Fibroblast of skin of abdomen (primary cell): ENCODE data around the gene GNAS-AS1.

Source experiments
- DNase-seq: peaks from one replicate; pipeline ENCODE4 v3.0.0-alpha.2; 2013

Gene GNAS-AS1

DNA sequence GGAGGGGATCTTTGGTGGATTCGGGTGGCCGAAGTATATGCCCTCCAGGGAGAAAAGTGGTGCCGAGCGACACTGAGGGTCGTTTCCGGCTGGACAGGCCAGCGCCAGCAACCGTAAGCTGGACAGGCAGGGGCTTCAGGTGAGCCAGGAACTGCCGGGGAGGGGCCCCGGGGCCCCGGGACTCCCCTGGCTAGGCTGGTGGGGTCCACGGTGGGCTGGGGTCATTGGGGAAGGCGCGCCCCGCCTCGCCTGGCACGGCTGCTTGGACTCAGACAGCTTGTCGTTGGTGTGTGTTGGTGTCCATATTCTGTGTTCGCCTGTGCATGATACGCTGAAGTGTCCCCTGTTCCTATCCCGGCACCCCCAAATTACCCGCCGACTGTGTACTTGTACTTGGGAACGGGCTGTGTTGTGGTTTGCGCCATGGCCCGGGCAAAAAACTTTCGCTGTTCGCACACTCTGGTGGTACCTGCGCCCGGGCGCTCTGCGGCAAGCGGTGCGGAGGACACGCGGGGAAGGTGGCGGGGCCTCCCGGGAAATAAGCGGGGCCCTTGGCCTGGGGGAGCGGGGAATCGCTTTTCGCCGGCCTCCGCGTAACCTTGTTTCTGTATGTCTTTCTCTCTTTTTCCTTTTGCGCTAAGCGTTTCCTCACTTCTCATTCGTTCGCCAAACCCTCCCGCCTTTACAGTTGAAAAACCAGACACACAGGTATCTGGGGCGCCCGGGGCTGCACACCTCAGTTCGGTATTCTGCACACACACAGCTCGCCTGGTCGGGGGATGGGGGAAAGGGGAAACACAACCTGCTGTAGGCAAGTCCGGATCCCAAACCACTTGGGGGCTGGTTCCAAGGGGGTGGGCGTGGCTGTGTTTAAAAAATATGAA lies 5.0 kb upstream of the GNAS-AS1 start:
- DNase-seq, result no peak

DNA sequence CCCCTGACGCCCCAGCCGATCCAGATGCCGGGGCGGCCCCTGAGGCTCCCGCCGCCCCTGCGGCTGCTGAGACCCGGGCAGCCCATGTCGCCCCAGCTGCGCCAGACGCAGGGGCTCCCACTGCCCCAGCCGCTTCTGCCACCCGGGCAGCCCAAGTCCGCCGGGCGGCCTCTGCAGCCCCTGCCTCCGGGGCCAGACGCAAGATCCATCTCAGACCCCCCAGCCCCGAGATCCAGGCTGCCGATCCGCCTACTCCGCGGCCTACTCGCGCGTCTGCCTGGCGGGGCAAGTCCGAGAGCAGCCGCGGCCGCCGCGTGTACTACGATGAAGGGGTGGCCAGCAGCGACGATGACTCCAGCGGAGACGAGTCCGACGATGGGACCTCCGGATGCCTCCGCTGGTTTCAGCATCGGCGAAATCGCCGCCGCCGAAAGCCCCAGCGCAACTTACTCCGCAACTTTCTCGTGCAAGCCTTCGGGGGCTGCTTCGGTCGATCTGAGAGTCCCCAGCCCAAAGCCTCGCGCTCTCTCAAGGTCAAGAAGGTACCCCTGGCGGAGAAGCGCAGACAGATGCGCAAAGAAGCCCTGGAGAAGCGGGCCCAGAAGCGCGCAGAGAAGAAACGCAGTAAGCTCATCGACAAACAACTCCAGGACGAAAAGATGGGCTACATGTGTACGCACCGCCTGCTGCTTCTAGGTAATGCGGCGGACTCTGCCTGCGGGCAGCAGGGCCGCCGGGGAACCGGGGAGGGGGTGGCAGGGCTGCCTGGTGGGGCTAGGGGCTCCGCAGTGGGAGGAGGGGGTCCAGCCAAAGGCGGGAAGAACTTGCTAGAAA lies 4.2 kb upstream of the GNAS-AS1 start:
- no peak for DNase-seq

DNA sequence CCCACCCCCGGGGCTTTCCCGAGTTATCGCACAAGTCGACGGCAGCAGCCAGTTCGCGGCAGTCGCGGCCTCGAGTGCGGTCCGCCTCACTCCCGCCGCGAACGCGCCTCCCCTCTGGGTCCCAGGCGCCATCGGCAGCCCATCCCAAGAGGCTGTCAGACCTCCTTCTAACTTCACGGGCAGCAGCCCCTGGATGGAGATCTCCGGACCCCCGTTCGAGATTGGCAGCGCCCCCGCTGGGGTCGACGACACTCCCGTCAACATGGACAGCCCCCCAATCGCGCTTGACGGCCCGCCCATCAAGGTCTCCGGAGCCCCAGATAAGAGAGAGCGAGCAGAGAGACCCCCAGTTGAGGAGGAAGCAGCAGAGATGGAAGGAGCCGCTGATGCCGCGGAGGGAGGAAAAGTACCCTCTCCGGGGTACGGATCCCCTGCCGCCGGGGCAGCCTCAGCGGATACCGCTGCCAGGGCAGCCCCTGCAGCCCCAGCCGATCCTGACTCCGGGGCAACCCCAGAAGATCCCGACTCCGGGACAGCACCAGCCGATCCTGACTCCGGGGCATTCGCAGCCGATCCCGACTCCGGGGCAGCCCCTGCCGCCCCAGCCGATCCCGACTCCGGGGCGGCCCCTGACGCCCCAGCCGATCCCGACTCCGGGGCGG lies 3.4 kb upstream of the GNAS-AS1 start:
- no peak for DNase-seq

DNA sequence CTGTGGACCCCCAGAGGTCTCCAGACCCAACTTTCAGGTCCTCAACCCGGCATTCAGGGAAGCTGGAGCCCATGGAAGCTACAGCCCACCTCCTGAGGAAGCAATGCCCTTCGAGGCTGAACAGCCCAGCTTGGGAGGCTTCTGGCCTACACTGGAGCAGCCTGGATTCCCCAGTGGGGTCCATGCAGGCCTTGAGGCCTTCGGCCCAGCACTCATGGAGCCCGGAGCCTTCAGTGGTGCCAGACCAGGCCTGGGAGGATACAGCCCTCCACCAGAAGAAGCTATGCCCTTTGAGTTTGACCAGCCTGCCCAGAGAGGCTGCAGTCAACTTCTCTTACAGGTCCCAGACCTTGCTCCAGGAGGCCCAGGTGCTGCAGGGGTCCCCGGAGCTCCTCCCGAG lies 2.8 kb upstream of the GNAS-AS1 start:
- DNase-seq, result no peak

DNA sequence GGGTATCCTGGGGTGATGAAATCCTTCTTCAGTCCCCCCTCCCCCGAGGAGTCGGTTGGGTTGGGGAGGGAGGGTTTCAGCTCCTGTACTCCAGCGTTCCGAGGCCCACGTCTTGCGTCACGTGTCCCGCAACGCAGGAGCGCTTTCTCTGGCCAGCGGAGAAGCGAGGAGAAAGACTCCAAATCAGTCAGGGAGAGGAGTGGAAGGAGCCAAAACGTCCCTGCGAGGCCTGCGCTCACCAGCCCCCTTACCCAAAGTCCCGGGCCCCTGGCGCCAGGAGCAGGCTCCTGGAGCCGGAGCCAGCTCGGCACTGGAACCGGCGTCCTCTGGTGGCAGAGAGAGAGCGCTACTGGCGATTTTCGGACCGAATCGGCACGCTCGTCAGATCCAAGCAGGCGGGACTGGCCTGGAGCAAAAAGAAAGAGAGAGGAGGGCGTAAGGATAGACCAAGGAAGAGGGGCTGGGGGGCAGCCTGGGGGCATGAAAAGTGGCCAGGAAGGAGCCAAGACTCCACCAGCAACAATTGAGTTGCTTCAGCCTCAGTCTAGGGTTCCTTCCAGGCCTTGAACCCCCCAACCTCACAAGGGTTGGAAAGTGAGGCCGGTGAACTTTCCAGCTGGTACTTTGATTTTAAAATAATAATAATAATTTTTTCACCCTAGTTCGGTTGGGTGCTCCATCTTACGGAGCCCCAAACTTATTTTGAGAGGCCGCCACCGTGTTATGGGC lies 2.0 kb upstream of the GNAS-AS1 start, which contains the start of gene GNAS:
TSS of gene GNAS (plus strand) at position 174 of the 729 bp plus-strand sequence.
- DNase-seq, result peak; percentile 51

DNA sequence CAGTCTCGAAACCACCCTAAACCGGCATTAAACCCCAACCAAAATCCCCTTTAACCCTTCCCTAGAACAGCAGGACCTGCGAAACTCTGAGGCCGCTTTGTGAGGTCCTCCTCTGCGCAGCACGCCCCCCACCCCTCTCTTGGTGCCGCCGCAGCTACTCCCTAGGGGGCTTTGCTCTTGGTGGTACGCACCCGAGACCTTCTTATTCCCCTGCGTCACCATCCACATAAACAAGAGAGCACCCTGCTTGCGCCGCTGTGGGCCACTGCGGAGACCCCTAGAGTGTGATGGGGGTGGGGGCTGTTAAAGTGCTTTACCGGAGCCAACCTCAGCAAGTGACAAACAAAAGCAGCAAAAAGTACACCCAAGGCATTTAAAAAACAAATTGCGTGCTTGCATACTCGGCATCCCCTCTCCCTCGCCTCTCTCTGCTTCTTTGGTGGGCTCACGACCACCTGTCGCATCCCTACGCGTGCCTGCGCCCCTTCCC lies 1.3 kb upstream of the GNAS-AS1 start:
- no peak for DNase-seq

DNA sequence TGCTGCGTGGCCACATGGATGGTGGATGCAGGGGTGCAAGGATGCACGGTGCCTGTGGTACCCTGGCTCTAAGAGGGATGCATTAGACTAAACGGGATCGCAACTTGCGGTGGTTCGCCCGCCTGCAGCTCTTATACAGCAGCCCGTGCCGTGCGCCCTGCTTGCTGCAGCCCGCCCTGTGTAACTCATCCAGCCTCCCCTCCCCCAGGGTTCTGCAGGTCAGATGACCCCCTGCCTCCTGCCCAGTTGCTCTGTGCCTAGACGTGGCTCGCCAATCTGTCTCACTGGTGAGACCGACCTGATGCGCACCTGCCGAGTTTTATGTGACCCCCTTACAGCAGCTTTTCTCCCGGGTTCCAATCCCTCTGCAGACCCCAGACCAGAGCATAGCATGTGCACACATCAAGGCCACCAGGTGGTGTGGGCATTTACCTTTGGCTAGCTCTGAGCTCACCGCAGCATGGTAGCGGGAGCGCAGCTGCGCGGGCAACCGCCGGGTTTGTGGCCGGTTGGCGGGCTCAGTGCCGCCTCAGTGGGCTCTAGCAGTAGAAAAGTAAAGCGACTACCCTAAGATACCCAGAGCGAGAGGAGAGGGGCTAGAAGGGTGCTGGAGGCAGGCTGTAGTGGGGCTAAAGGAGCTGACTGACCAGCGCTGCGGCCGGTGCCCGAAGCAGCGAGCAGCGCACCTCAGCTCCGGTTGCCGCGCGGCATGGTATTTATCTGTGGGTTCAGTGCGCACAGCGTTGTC lies 693 bp upstream of the GNAS-AS1 start:
- DNase-seq, result no peak

DNA sequence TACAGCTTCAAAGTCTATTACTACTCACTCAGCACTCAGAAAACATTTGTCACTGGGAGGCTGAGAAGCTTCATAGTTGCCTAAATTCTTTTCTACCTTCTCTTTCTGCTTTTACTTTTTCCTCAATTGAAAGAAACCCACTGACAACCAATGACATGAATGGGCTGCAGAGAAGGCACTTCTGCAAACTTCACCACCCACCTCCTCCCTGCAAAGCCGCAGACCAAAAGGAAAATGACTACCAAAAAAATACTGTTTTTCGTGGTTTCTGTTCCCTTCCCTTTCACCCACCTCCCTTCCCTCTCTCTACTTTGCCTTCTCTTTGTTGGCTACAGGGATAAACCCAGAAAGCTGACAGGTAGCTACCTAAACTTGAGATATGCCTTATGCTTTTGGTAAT lies 3.2 kb downstream of the GNAS-AS1 start:
- no peak for DNase-seq

DNA sequence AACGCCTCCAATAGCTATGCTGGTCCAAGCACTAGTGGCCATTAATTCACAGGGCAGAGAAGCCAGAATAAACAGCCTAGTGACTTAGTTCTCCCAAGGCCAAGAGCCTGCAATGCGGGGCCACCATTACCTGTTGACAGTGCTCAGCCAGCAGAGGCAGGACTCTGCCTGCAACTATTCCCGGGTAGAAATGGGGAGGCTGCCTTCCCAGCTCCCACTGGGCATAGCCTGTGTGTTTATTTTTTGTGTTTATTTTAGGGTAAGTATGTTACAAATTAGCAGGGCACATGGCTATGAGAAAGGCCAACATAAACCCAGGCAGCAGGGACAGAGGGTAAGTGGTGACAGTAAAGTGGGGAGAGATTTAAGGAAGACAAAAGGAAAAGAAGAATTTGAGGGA lies 5.0 kb downstream of the GNAS-AS1 start:
- no peak for DNase-seq

DNA sequence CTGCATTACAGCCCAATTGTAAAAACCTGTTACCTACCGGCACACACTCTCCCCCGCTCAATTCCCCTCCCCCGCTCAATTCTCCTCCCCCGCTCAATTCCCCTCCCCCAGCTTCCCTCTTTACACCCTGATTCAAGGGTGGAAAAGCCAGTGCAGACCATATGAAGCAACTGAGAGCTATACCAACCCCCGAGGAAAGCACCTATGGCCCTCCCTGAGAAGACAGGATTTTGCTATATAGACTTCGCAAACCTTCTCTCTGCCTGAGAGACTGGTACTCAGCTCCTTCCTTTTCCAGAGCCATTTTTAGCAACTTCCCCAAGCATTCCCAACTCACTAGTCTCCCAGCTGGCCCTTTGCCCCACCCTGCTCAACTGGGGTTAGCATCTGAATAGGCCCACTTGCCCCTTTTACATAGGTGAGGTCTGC lies 7.6 kb downstream of the GNAS-AS1 start:
- no peak for DNase-seq

DNA sequence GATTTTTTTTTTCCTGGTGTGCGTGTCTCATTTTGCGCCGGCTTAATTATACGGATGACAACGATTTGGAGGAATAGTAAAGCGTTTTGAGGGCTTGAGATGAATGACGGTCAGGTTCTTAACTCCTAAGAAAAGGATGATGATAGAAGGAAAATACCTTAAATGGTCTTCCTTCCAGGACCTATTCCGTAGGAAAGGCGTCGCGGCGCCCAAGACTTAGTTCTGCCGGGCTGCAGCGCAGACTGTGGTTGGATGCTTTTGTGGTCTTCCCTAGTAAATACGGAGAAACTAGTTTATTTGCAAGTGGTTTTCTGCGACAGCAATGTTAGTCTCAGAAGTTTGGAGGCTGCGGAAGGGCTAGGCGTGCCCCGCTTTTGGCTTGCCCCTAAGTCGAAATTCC lies 8.4 kb downstream of the GNAS-AS1 start:
- DNase-seq, result no peak

DNA sequence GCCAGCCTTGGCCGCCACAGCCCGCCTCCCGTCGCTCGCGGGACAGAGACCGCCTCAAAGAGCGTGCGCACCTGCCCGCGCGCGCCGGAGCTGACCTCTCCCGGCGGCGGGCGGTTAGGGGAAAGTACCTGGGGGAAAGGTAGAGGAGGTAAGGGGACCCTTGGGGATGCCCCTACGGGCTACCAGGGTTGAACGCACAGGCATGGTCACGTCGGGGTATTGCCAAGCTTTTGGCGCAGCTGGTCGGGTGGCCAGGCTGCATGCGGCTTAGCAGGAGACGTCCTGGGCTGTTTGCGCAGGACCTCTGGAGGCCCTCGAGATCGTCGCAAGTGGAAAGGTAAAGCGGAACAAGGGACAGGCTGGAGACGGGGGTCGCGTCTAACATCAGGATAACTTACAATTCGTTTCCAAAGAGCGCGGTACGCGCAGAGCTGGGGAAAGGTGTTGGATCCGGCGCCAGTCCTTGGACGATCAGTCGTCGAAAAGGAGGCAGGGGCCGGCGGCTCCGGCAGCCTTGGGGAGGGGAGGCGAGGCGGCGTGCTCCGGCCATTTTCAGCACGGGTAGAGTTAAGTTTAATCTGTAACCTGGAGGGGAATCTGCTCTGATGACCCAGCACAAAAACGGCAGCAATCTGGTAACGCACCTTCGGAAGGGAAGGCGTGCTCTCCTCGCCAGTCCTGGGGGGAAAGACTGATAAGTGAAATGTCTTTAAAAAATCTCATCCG lies 9.0 kb downstream of the GNAS-AS1 start:
- no peak for DNase-seq

DNA sequence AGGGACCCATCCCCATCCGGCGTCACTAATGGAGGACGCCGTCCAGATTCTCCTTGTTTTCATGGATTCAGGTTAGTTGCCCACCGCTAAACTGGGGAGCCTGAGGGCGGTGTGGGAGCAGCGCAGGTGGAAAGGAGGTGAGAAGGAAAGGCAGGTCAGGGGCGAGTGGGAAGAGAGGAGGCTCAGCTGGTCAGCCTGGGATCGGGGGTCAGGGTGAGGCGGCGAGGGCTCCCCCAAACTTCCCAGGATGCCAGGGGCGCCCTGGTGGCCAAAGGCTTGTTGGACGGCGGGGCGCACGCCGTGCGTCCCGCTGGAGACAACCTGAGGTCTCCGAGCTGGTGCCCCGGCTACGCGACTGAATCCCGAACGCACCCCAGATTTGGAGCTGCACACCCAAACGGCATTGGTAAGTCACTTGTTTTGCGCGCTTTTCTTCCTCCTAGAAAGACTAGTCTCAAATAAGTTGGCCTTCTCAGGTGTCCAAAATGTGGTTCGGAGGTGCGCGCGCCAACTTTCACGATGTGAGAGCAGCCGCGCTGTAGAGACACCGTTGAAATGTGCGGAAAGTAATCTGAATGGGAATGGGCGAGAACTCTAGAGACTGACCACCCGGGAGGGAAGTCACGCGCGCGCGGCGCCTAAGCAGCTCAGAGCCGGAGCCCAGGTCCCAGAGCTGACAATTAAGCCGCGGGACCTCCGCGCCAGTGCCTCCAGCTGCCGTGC lies 9.7 kb downstream of the GNAS-AS1 start:
- no peak for DNase-seq

DNA sequence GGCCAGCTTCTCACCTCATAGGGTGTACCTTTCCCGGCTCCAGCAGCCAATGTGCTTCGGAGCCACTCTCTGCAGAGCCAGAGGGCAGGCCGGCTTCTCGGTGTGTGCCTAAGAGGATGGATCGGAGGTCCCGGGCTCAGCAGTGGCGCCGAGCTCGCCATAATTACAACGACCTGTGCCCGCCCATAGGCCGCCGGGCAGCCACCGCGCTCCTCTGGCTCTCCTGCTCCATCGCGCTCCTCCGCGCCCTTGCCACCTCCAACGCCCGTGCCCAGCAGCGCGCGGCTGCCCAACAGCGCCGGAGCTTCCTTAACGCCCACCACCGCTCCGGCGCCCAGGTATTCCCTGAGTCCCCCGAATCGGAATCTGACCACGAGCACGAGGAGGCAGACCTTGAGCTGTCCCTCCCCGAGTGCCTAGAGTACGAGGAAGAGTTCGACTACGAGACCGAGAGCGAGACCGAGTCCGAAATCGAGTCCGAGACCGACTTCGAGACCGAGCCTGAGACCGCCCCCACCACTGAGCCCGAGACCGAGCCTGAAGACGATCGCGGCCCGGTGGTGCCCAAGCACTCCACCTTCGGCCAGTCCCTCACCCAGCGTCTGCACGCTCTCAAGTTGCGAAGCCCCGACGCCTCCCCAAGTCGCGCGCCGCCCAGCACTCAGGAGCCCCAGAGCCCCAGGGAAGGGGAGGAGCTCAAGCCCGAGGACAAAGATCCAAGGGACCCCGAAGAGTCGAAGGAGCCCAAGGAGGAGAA lies 10.5 kb downstream of the GNAS-AS1 start:
- DNase-seq, result no peak

DNA sequence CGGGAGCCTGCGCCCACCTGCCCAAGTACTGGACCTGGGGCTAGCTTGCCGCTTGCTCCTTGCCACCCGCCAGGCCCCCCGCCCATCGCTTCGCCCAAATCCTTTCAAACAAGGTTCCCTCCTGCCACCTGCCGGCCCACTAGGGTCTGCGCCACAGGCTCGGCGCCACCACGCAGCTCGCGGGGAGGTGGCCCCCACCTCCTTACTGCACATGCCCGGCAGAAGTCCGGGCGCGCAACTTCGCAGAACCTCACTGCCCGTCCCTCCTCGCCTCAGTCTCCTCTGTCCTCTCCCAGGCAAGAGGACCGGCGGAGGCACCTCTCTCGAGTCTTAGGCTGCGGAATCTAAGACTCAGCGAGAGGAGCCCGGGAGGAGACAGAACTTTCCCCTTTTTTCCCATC lies 11.2 kb downstream of the GNAS-AS1 start:
- DNase-seq, result no peak

DNA sequence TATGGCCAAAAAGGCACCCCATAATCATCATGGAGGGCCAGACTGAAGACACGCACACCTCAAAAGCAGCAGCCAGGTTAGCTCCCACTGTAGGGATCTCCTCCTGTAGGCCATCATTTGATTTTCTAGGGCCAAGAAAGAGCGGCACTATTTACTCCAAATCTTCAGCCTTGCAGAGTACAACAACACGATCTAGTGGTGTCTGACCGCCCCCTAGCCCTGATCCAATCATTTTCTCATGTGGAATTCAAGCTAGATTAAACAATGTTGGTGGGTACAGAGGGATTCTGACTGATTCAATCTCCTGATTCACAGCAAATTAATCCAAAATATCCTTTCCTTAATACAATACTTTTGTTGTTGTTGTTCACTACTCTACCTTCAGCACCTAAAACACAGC lies 12.5 kb downstream of the GNAS-AS1 start:
- no peak for DNase-seq

DNA sequence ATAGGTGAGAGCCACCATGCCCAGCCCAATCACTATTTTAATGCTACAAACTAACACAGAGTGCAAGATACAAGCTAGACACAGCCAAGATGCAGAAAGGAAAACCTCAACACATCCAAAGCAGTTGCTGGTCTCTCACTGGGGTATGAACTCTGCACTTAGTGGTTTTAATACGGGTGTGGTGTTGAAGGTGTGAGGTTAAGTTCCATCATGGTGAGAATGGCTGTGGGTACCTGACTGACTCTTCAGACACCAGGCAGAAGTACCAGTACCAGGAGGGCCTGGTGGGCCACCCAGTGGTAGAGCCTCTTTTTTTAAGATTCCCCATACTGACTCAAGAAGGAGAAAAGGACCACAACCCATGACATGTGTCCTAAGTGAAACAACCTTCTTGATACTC lies 13.0 kb downstream of the GNAS-AS1 start:
- no peak for DNase-seq

DNA sequence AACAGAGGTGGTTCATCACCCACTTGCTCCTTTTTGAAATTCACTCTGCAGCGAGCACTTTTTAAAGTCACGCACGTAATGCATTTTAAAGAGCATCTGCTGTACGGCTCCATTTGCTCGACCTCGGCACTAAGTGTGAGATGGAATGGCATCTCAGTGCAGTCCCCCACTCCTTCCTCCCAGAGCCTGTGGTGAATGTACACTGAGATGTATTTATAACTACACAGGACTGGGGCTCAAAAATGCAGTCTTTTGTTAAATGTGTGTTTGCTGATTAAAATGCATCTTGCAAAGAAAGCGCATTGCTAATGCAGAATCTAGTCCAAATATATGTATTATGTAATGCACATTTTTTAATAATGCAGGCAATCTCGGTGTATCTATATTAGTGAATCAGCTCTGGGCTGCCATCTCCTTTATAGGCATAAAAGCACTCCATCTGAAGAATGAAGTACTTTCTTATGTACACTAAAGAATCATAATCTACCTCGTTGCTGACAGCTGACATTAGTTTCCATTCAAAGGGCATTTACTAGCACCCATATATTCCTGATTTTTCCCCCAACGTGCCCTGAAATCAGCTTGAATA lies 14.0 kb downstream of the GNAS-AS1 start:
- no peak for DNase-seq

DNA sequence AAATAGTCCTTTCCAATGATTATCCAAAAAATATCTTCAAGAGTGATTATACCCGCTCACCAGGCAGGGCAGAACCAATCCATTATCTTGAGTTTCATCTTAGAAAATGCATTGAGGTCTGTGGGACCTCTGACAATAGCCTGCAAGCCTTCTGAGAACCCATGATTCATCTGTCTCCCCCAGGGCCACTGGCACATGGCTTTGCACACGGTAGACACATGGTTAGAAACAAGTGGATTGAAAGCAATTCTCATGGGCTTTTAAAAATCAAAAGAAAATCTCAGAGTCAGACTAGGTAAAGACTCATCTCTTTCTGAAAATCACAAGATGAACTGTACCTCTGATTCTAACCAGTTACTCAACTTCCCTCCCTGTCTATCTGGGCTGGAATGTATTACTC lies 15.5 kb downstream of the GNAS-AS1 start:
- no peak for DNase-seq
